HG03159 (cell line): ENCODE data around the gene TSGA10IP.
A peak's percentile ranks its signal among the peaks of the same experiment; 100 is the strongest.
"Not testable (repeated sequence)": the region's sequence is repeated elsewhere in the genome, so short reads cannot be mapped to it uniquely, and the experiment has no call there.

Experiments used
- ATAC-seq: cut with Tn5 transposase; IDR thresholded peaks from one replicate; pipeline ENCODE4 v1.9.1; 2021; ENCODE audit warnings: mild to moderate bottlenecking, moderate library complexity; ENCODE audit not compliant: unreplicated experiment

Gene TSGA10IP

GRCh38 chr11:65945941-65946558 lies 770 bp downstream of the TSGA10IP start:
- no peak for ATAC-seq

GRCh38 chr11:65946655-65947054 lies 1.4 kb downstream of the TSGA10IP start:
- no peak for ATAC-seq

- no peak for ATAC-seq
Measured at GRCh38 chr11:65947133-65947532, 1.9 kb downstream of the TSGA10IP start.

- no peak for ATAC-seq
Measured at GRCh38 chr11:65947603-65948125, 2.4 kb downstream of the TSGA10IP start.

GRCh38 chr11:65950711-65951110 lies 5.4 kb downstream of the TSGA10IP start:
- ATAC-seq = not testable (repeated sequence)

GRCh38 chr11:65951641-65952040 lies 6.4 kb downstream of the TSGA10IP start:
- ATAC-seq = not testable (repeated sequence)

- ATAC-seq = no peak
Measured at GRCh38 chr11:65952052-65952521, 6.8 kb downstream of the TSGA10IP start.

GRCh38 chr11:65953471-65953870 lies 8.2 kb downstream of the TSGA10IP start:
- ATAC-seq = no peak

- ATAC-seq = no peak
Measured at GRCh38 chr11:65954771-65955170, 9.5 kb downstream of the TSGA10IP start.

- ATAC-seq = no peak
Measured at GRCh38 chr11:65958291-65958690, 13.0 kb downstream of the TSGA10IP start.

GRCh38 chr11:65958774-65959420 lies 13.6 kb downstream of the TSGA10IP start:
- no peak for ATAC-seq

- ATAC-seq = peak; percentile 1
Measured at GRCh38 chr11:65960824-65961266, 15.6 kb downstream of the TSGA10IP start.

- peak; percentile 87 for ATAC-seq
Measured at GRCh38 chr11:65961267-65962140, 16.2 kb downstream of the TSGA10IP start, which contains the start of gene SART1. TSS of gene SART1 (plus strand) at chr11:65961734. CDS start at chr11:65961781, 47 bp downstream.

- ATAC-seq = no peak
Measured at GRCh38 chr11:65962141-65962564, 16.9 kb downstream of the TSGA10IP start.

GRCh38 chr11:65964906-65965305 lies 19.6 kb downstream of the TSGA10IP start:
- ATAC-seq = no peak

GRCh38 chr11:65965986-65966762 lies 20.9 kb downstream of the TSGA10IP start:
- ATAC-seq = no peak

- no peak for ATAC-seq
Measured at GRCh38 chr11:65967329-65967934, 22.2 kb downstream of the TSGA10IP start.

- ATAC-seq = no peak
Measured at GRCh38 chr11:65968600-65969482, 23.6 kb downstream of the TSGA10IP start.

GRCh38 chr11:65972116-65972515 lies 26.8 kb downstream of the TSGA10IP start:
- no peak for ATAC-seq
